NT2/D1 (cell line): ENCODE data around the gene ABCC12.
"Not testable (repeated sequence)": the region's sequence is repeated elsewhere in the genome, so short reads cannot be mapped to it uniquely, and the experiment has no call there.

Source experiments
- DNase-seq: peaks from one replicate; pipeline ENCODE4 v3.0.0-alpha.2; 2011; ENCODE audit warnings: low read depth, low spot score
- H3K27me3 ChIP-seq: 2 replicates; pipeline ENCODE4 v1.6.0; 2011; ENCODE audit warnings: mild to moderate bottlenecking; ENCODE audit not compliant: insufficient read length, insufficient read depth
- H3K36me3 ChIP-seq: 2 replicates; pipeline ENCODE4 v1.6.1; 2011; ENCODE audit warnings: mild to moderate bottlenecking, low read length, mixed read lengths; ENCODE audit not compliant: insufficient read depth, insufficient read length
- H3K4me1 ChIP-seq: 2 replicates; pipeline ENCODE4 v1.5.1; 2011; ENCODE audit not compliant: insufficient read depth, insufficient read length
- H3K4me3 ChIP-seq: 2 replicates; pipeline ENCODE4 v1.5.1; 2011; ENCODE audit warnings: low read depth; ENCODE audit not compliant: insufficient read length
- H3K9ac ChIP-seq: 2 replicates; pipeline ENCODE4 v1.6.0; 2011; ENCODE audit warnings: low read depth; ENCODE audit not compliant: insufficient read length
- H3K9me3 ChIP-seq: 2 replicates; pipeline ENCODE4 v1.5.1; 2011; ENCODE audit warnings: mild to moderate bottlenecking, low read length; ENCODE audit not compliant: insufficient read depth
- SUZ12 ChIP-seq: IDR thresholded peaks from 2 replicates; pipeline ENCODE4 v1.6.1; 2011; ENCODE audit not compliant: insufficient read length, insufficient read depth; ENCODE audit errors: extremely low read depth
- YY1 ChIP-seq: IDR thresholded peaks from 2 replicates; pipeline ENCODE4 v1.6.1; 2011; ENCODE audit not compliant: insufficient read length, insufficient read depth
- ZNF274 ChIP-seq: IDR thresholded peaks from 2 replicates; pipeline ENCODE4 v1.6.1; 2011; ENCODE audit warnings: mild to moderate bottlenecking, low read depth, low read length

ABCC12 gene

GRCh38 chr16:48176635-48177408, 21.0 kb upstream of the ABCC12 start:
- Histone ChIP-seq H3K4me3 (no peak overlapping the region), H3K4me1 (no peaks in the 10 kb centered on the region), H3K9ac (no peak overlapping the region), H3K27me3 (no peaks in the 10 kb centered on the region), H3K9me3 (no peaks in the 10 kb centered on the region), H3K36me3 (no peaks in the 10 kb centered on the region)
- no peak for DNase-seq
- TF ChIP-seq YY1 = no peak
- no peak for TF ChIP-seq SUZ12

- H3K9me3 ChIP-seq = no peaks in the 10 kb centered on the region
- no peak overlapping the region for H3K9ac ChIP-seq
- DNase-seq = no peak
- no peaks in the 10 kb centered on the region for H3K27me3 ChIP-seq
- H3K36me3 ChIP-seq = no peaks in the 10 kb centered on the region
- H3K4me1 ChIP-seq = peaks cover 2% of the 10 kb centered on the region
- no peak overlapping the region for H3K4me3 ChIP-seq
- TF ChIP-seq ZNF274 (no peak), SUZ12 (no peak), YY1 (no peak)
These were observed 18.1 kb upstream of the ABCC12 start for GRCh38 chr16:48173889-48174288.

- Histone ChIP-seq H3K36me3 (no peaks in the 10 kb centered on the region), H3K9me3 (no peaks in the 10 kb centered on the region), H3K4me1 (peaks cover 2% of the 10 kb centered on the region), H3K9ac (no peak overlapping the region), H3K27me3 (no peaks in the 10 kb centered on the region), H3K4me3 (no peak overlapping the region)
- TF ChIP-seq SUZ12 (no peak), ZNF274 (no peak), YY1 (no peak)
- DNase-seq = no peak
These were observed 16.9 kb upstream of the ABCC12 start for GRCh38 chr16:48172682-48173081.

- H3K36me3 ChIP-seq = no peaks in the 10 kb centered on the region
- H3K9me3 ChIP-seq = no peaks in the 10 kb centered on the region
- no peak overlapping the region for H3K4me3 ChIP-seq
- H3K9ac ChIP-seq = no peak overlapping the region
- H3K4me1 ChIP-seq = peaks cover 6% of the 10 kb centered on the region
- no peaks in the 10 kb centered on the region for H3K27me3 ChIP-seq
- no peak for DNase-seq
- TF ChIP-seq ZNF274 (no peak), YY1 (no peak), SUZ12 (no peak)
These were observed 14.1 kb upstream of the ABCC12 start for GRCh38 chr16:48169896-48170295.

GRCh38 chr16:48168075-48168474, 12.3 kb upstream of the ABCC12 start:
- Histone ChIP-seq H3K9ac (no peak overlapping the region), H3K9me3 (no peaks in the 10 kb centered on the region), H3K36me3 (no peaks in the 10 kb centered on the region), H3K27me3 (no peaks in the 10 kb centered on the region), H3K4me1 (peaks cover 6% of the 10 kb centered on the region), H3K4me3 (no peak overlapping the region)
- no peak for DNase-seq
- no peak for TF ChIP-seq YY1
- TF ChIP-seq ZNF274 = no peak
- TF ChIP-seq SUZ12 = no peak

GRCh38 chr16:48166617-48167016, 10.8 kb upstream of the ABCC12 start:
- H3K4me3 ChIP-seq, H3K9ac ChIP-seq, H3K9me3 ChIP-seq, H3K27me3 ChIP-seq, DNase-seq, H3K36me3 ChIP-seq, H3K4me1 ChIP-seq: not testable (repeated sequence)

GRCh38 chr16:48165961-48166578, 10.3 kb upstream of the ABCC12 start:
- peaks cover 4% of the 10 kb centered on the region for H3K4me1 ChIP-seq
- no peak overlapping the region for H3K9ac ChIP-seq
- H3K27me3 ChIP-seq = no peaks in the 10 kb centered on the region
- no peak overlapping the region for H3K4me3 ChIP-seq
- no peak for DNase-seq
- no peaks in the 10 kb centered on the region for H3K9me3 ChIP-seq
- TF ChIP-seq SUZ12 = no peak
- no peak for TF ChIP-seq ZNF274
- no peak for TF ChIP-seq YY1
- no peaks in the 10 kb centered on the region for H3K36me3 ChIP-seq
